Stimulated activated CD8-positive, alpha-beta memory T cell treated with anti-CD3 and anti-CD28 coated beads, Interleukin-12 subunit alpha, Interleukin-12 subunit beta, amount 100 ng/mL, for 4 hours (primary cell): ENCODE results near the gene LAMC1.
"Not testable (repeated sequence)": the region's sequence is repeated elsewhere in the genome, so short reads cannot be mapped to it uniquely, and the experiment has no call there.

Source experiments
- DNase-seq: peaks from one replicate; pipeline ENCODE4 v3.0.0-alpha.2; 2020; ENCODE audit warnings: low read depth

Gene LAMC1

DNA sequence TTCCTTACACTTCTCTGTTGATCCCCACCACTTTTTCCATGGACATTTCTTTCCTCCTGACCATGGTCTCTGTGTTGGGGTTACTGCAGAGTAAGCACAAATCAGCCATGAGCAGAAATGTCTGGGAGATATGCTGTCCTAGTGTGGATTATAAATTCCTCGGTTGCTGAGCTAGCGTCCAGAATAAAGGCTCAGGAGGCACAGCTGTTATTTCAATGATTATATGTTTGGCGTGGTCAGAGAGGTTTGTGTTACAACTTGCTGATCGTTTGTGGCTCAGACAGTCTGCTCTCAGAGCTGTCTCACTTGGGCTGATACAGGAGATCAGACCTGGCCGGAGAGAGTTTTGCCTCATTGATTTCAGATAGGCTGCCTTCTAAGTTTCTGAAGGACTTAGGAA, 125.4 kb downstream of the LAMC1 start:
- no peak for DNase-seq

- DNase-seq: no peak
Observed at GRCh38 chr1:183149273-183149672, 126.1 kb downstream of the LAMC1 start.

DNA sequence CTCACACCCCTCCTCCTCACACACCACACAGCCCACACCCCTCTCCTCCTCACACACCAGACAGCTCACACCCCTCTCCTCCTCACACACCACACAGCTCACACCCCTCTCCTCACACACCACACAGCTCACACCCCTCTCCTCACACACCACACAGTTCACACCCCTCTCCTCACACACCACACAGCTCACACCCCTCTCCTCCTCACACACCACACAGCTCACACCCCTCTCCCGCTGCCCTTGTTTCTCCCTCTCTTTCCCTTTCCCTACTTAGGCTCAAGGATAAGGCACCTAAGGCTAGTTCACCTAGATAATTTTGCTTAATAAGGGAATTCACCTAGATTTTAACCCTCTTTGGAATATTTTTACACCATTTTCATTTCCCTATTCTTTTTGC, 126.8 kb downstream of the LAMC1 start:
- DNase-seq: not testable (repeated sequence)

- DNase-seq: no peak
Observed at GRCh38 chr1:183150445-183150844, 127.2 kb downstream of the LAMC1 start.

GRCh38 chr1:183152180-183152579, 129.0 kb downstream of the LAMC1 start:
- no peak for DNase-seq

GRCh38 chr1:183155939-183156338, 132.7 kb downstream of the LAMC1 start:
- DNase-seq: no peak

DNA sequence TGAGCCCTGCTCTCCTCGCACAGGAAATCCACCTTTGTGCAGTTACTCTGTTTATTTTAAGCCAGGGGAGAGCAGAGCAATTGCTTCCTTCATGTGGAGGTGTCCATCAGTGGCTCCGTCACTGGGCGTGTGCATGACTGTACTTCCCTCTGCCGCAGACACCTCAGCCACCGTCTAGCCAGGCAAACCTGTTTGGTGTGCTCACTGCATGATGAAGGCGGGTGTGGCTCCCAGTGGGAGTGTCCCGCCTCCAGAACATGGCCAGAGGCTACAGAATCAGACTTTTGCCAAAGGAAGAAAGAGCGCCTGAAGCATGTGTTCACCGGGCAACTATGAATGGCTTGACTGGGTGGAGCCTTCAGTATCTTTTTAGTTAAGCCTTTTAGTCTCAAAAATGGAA, 136.7 kb downstream of the LAMC1 start:
- DNase-seq: no peak

GRCh38 chr1:183161391-183161790, 138.2 kb downstream of the LAMC1 start:
- no peak for DNase-seq

DNA sequence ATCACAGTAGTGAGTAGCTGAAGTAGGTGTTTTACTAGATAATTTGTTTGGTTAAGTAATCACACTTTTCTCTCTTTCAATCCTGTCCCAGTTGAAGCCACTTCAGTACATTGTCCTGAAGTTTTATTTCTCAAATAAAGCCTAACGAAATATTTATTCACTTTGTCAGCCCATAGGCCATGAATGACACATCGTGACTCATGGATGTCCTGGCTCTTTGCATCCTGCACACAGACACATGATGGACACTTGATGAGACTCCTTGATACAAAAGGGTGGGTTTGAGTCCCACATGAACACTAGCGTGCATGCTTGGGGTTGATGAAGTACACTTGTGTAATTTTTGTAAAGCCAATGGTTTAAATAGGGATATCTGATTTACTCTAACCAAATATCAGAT, 140.1 kb downstream of the LAMC1 start:
- DNase-seq: no peak

GRCh38 chr1:183164340-183164739, 141.1 kb downstream of the LAMC1 start:
- no peak for DNase-seq

DNA sequence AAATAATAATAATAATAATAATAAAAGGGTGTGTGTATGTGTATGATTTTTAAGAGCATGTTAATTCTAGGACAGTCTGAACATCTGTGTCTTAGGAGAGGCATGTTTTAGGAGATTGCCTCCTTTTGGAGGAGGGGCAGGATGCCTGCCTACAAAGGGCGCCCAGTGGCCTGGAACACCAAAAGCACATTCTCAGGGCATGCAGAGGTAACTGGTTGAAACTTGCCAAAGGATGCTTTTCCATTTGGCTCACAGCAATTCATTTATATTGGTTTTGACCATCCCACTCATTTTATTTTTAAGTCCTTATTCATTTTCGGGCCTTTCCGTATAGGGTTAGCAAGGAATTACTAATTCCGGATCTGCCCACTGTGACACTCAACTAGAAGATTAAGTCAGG, 141.7 kb downstream of the LAMC1 start:
- no peak for DNase-seq

- DNase-seq: no peak
Observed at GRCh38 chr1:183165456-183165855, 142.2 kb downstream of the LAMC1 start.

DNA sequence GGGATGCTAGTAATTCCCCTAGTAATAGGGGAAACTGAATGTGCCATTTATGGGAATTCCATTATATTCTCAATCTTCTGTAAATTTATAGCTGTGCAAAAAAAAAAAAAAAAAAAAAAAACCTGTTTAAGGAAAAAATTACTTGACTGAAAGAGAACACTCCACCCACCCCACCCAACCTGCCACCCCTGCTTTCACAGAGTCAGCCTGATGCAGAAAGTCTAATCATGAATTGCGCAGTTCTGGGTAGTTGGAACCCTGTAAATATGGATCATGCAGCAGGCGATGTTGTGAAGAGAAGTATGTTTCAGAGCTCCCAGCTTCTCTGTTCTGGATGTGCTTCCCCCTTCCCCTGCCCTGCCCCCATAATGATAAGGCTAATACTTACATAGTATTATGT, 143.2 kb downstream of the LAMC1 start:
- no peak for DNase-seq

DNA sequence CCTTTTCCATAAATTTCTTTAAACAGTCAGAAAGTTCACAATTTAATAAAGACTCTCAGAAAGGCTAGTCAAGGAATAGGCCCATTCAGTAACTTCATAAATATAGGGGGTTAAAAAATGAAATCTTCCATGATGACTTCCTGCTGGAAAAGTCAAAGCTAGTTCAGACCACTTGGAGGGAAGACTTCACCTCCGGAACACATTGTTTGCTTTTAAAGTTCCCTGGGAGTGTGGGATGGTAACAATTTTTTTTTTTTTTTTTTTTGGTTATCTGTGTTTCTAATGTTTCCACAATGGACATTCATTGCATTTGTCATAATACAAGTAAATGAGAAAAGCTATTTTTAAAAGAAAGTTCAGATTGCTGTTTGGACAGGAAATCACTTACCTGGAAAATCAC, 144.5 kb downstream of the LAMC1 start:
- no peak for DNase-seq

DNA sequence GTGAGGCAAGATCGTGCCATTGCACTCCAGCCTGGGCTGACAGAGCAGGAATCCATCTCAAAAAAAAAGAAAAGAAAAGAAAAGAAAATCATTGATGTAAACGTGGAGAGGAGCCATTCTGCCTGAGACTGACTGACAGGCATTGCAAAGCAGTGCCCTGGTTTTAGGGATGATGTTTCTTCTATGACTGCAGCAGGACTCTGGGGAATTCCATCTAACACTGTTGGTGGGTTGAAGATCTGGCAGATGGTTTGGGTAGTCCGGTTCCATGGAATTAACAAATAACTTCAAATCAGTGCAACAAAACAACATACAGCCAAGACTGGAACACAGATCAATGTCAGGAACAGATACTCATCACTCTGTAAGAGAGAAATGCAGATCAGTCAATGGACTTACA, 145.1 kb downstream of the LAMC1 start:
- DNase-seq: no peak

GRCh38 chr1:183173828-183174227, 150.6 kb downstream of the LAMC1 start:
- no peak for DNase-seq

DNA sequence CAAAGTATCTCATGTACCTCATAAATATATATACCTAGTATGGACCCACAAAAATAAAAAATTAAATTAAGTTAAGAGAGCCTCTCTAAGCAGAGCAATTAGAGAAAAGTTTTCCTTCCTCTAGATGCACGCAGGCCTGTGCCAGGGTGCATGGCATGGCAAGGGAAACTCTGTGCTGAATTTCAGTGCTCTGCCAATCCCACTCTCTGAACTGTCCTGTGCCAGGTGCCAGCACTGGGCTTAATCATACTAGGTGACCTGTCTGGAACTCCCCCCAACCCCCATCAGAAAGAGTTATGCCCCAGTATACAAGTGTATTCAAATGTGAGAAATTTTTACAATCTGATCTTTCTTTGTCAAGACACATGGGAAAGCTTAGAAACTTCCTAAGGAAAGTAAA, 152.4 kb downstream of the LAMC1 start:
- no peak for DNase-seq

- no peak for DNase-seq
Observed at GRCh38 chr1:183178545-183178944, 155.3 kb downstream of the LAMC1 start.

DNA sequence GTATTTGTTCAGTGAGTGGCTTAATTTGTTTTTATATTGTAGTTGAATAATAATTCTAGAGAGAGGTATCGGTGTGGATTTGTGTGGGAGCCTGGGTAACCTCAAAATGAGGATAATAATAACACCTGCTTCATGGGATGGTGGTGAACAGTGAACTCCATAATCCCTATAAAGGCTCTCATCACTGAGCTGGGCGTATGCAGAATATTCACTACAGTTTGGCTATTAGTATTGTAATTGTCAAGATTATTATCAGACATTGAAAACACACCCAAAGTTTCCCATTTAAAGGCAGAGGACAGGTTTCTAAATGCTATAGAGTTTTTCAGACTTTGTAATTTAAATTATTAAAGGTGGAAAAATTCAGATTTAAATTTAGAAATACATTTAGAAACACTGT, 155.8 kb downstream of the LAMC1 start:
- no peak for DNase-seq

DNA sequence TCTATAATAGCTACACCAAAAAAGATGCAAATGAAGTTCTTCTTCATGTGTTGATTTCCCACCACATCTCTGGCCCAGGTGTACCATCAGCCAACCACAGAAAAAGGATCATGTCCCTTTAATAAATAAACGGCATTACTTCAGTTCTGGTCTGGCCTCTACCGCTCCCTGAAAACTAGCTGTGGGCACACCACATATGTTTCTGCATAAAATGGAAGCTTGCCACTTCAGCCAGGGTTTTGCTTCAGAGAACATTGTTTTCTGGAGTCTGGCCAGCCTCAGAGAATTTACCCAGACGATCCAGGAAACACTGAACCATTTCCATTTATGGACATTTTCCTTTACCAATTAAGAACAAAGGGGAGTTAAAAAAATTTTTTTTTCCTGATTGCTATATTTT, 157.0 kb downstream of the LAMC1 start:
- no peak for DNase-seq

- no peak for DNase-seq
Observed at GRCh38 chr1:183180634-183181056, 157.4 kb downstream of the LAMC1 start.

DNA sequence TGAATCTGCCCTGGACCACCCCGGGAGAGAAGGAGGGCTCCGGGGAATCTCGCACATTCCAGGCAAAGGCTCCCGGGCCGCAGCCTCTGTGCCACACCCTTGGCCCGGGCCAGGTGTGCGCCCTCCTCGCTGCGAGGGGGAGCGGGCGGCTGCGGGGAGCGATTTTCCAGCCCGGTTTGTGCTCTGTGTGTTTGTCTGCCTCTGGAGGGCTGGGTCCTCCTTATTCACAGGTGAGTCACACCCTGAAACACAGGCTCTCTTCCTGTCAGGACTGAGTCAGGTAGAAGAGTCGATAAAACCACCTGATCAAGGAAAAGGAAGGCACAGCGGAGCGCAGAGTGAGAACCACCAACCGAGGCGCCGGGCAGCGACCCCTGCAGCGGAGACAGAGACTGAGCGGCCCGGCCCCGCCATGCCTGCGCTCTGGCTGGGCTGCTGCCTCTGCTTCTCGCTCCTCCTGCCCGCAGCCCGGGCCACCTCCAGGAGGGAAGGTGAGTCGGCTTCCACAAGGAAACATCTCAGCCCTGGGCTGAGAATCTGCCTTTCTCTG, 162.8 kb downstream of the LAMC1 start, which contains the start of gene LAMC2:
Gene LAMC2 (plus strand): TSS at position 324 of the 550 bp plus-strand sequence. CDS start 89 bp downstream, at position 413.
- DNase-seq: no peak

DNA sequence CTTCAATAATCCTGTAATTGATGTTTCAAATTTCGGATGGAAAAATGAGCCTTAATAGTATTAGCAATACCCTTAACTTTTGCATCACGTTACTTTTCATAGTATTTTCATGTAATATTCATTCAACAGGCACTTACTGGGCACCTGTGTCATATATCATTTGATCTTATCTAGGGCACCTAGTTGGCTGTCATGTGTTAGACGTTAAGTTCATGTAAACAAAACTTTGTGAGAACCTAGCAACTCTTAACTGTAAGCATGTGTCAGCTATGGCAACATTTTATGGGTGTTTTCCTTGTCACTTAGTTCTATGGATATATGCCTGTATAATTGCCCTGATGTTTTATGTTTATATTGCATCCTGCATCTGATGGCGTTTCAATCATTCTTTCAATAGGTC, 163.6 kb downstream of the LAMC1 start:
- DNase-seq: no peak

GRCh38 chr1:183188240-183188639, 165.0 kb downstream of the LAMC1 start:
- no peak for DNase-seq

DNA sequence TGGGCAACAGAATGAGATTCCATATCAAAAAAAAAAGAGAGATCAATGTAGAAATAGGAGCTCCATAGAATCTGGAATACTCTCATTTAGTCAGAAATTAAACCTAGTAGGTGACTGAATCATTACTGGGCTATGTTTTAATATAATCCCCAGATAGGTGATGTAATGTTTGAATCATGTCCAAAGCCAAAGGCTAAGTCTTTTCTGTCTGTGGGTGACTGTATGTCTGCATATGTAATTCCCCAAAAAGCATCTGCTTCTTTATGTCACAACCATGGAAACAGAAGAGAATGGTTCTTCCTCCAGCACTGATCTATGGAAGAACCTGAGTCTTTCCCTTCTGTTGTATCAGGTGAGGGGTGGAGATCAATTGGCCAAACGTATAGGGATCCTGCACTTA, 168.6 kb downstream of the LAMC1 start:
- DNase-seq: no peak
